Uterus (tissue), 2 donors: ENCODE measurements around the gene C15orf39.

Experiments
- POLR2A ChIP-seq, 2 donors: fragments of 450-650 bp; IDR thresholded peaks; one replicate each; pipeline ENCODE4 v1.6.1; 2016; ENCODE audit warnings: antibody characterized with exemption in 2 of 2, mild to moderate bottlenecking in 1 of 2, moderate library complexity in 1 of 2
- TF ChIP-seq, protein P1 (sequence below), 4 experiments: fragments of 200-600 bp in 2 of 4; fragments of 450-650 bp in 2 of 4; sonication (generic) in 2 of 4; IDR thresholded peaks; one replicate each; pipeline ENCODE4 v1.5.1; 2016 to 2019; ENCODE audit warnings: antibody characterized with exemption in 4 of 4, mild to moderate bottlenecking in 2 of 4, moderate library complexity in 1 of 4

DNA sequence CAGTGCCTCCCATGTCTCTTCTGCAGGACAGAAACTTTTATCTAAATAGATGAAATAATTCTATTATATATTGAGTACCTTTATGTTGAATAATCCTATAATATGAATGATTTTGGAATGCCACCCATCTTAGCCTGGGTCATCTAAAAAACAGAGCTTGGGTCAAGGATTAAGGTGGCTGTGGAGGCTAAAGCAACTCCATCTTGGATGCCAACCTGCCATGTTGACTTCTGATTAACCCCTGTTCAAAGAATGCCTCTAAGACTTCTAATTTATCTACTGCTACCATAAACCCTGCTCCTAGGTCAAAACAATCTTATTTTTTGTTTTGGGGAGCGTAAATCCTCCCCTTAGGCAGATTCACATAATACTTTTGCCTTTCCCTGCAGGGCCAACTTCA lies 31.5 kb upstream of the C15orf39 start:
- TF ChIP-seq, protein P1, sequence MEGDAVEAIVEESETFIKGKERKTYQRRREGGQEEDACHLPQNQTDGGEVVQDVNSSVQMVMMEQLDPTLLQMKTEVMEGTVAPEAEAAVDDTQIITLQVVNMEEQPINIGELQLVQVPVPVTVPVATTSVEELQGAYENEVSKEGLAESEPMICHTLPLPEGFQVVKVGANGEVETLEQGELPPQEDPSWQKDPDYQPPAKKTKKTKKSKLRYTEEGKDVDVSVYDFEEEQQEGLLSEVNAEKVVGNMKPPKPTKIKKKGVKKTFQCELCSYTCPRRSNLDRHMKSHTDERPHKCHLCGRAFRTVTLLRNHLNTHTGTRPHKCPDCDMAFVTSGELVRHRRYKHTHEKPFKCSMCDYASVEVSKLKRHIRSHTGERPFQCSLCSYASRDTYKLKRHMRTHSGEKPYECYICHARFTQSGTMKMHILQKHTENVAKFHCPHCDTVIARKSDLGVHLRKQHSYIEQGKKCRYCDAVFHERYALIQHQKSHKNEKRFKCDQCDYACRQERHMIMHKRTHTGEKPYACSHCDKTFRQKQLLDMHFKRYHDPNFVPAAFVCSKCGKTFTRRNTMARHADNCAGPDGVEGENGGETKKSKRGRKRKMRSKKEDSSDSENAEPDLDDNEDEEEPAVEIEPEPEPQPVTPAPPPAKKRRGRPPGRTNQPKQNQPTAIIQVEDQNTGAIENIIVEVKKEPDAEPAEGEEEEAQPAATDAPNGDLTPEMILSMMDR (IDR thresholded peaks at IDR 0.05): no peak
- TF ChIP-seq POLR2A (IDR thresholded peaks at IDR 0.05): no peak
